ENCODE measurements around the gene ZNF362. TPM values are rescaled to one million over a fixed set of nuclear protein-coding genes. Genes with fewer than 3 reads are reported as not detected.

The ZNF362 gene
- total RNA-seq, 1 donor from 2014 or later = 14.6 TPM

DNA sequence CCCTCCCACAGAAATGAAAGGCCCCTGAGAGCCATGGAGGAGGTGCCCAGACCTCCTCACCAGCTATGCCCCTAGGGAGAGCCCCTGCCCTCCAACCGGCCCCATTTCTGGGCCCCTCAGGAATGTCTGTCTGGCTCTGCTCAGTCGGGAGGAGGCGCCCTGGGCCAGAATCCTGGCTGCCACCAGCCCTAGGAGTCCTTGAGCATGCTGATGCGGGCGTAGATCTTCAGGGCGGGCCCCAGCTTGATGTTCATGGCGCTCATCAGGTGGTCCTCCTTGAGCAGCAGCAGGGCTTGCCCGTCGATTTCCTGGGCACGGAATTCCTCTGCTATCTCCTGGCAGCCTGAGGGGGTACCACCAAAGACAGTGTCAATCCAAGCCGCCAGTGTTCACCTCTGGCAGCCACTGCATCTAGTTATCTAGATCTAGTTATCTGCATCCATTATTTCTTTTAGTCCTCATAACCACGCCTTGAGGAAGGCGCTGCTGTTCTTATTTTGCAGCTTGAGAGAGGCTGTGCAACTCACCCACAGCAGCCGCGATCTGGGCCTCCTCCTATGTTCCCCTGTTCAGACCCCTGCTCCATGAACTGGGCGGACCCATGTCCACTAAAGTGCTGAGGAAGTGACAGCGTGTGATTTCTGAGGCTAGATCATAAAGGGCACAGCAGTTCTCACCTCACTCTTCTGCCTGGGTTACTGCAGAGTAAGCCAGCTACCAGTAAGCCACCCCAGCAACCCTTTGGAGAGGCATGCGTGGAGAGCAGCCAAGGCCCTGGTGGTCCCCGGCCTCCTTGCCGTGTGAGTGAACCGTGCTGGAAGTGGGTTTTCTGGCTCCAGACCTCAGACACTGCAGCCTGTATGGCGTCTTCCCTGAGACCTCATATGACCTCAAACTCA, 68.6 kb downstream of the ZNF362 start:
- Mint-ChIP-seq H3K4me1 (ENCODE audit: low read depth) (no peaks in the 10 kb centered on the region), H3K9me3 (no peaks in the 10 kb centered on the region), H3K27ac (no peak overlapping the region), H3K36me3 (ENCODE audit: low read depth) (peaks cover 37% of the 10 kb centered on the region), H3K27me3 (ENCODE audit: insufficient read depth) (no peaks in the 10 kb centered on the region), H3K4me3 (no peak overlapping the region)
- DNase-seq (ENCODE audit: low spot score) = no peak
- intact Hi-C loops (cut with micrococcal nuclease) = no loop called here

DNA sequence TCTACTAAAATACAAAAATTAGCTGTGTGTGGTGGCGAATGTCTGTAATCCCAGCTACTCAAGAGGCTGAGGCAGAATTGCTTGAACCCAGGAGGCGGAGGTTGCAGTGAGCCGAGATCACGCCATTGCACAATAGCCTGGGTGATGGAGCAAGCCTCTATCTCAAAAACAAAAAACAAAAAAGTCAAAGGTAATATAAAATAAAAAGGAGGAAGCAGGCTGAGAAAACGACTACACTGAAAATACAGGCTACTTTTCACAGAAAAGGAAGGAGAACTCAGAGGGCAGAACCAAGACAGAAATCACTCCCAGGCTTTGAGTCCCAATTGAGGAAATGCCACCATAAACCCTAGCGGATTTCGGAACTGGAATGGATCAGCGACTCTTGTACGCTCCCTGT, 70.5 kb downstream of the ZNF362 start:
- Mint-ChIP-seq H3K4me1 (ENCODE audit: low read depth) (no peaks in the 10 kb centered on the region), H3K27ac (no peak overlapping the region), H3K27me3 (ENCODE audit: insufficient read depth) (no peaks in the 10 kb centered on the region), H3K4me3 (no peak overlapping the region), H3K36me3 (ENCODE audit: low read depth) (peaks cover 45% of the 10 kb centered on the region), H3K9me3 (no peaks in the 10 kb centered on the region)
- intact Hi-C loops (cut with micrococcal nuclease) = no loop called here
- DNase-seq (ENCODE audit: low spot score) = no peak

DNA sequence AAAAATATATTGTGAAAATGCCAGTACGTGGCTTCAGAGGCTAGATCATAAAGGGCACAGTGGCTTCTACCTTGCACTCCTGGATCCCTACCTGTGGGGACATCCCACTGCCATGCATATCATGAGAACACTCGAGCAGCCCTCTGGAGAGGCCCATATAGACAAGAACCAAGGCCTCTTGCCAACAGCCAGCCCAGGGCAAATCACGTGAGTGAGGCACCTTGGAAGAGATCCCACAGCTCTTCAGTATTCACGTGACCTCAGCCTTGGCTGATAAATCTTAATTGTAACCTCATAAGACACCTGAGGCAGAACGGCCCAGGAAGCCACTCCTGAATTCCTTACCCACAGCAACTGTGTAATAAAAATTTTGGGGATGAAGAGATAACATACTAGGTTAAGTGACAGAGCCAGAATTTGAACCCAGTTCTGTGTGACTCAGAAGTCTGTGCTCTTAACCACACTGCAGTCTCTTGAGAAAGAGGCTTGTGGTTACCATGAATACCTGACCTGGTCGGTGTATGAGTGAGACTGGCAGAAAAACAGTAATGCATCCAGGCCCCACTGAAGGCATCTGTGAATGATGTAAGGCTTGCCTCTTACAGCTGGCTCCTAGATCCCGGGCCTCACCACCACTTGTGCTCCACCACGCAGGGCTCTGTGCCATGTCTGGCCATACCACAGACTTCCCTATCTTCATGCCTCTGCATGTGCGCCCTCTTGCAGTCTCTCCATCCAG, 71.5 kb downstream of the ZNF362 start:
- intact Hi-C loops (cut with micrococcal nuclease) = no loop called here
- no peak overlapping the region for H3K27ac Mint-ChIP-seq
- no peaks in the 10 kb centered on the region for H3K27me3 Mint-ChIP-seq (ENCODE audit: insufficient read depth)
- DNase-seq (ENCODE audit: low spot score) = no peak
- H3K36me3 Mint-ChIP-seq (ENCODE audit: low read depth) = peaks cover 49% of the 10 kb centered on the region
- H3K9me3 Mint-ChIP-seq = no peaks in the 10 kb centered on the region
- H3K4me1 Mint-ChIP-seq (ENCODE audit: low read depth) = no peaks in the 10 kb centered on the region
- no peak overlapping the region for H3K4me3 Mint-ChIP-seq

DNA sequence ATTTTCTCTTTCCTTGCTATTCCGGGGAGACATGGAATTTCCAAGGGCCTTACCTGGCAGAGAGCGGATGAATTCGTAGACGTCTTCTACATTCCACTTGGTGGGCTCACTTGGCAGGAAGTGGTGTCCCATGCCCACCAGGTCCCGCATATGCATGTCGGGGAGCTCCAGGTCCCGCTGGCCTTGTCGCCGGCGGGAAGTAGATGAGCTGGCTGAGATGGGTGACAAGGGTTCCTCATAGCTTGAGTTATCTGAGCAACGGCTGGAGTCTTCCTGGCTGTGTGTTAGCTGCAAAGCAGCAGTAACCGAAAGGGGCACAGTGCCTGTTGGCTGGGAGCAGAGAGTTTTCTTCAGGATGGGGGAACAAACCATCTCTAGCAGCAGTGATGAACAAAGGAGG, 72.5 kb downstream of the ZNF362 start:
- H3K9me3 Mint-ChIP-seq = no peaks in the 10 kb centered on the region
- H3K4me1 Mint-ChIP-seq (ENCODE audit: low read depth) = no peaks in the 10 kb centered on the region
- peaks cover 53% of the 10 kb centered on the region for H3K36me3 Mint-ChIP-seq (ENCODE audit: low read depth)
- intact Hi-C loops (cut with micrococcal nuclease) = no loop called here
- H3K27ac Mint-ChIP-seq = no peak overlapping the region
- no peak for DNase-seq (ENCODE audit: low spot score)
- H3K27me3 Mint-ChIP-seq (ENCODE audit: insufficient read depth) = no peaks in the 10 kb centered on the region
- H3K4me3 Mint-ChIP-seq = no peak overlapping the region

DNA sequence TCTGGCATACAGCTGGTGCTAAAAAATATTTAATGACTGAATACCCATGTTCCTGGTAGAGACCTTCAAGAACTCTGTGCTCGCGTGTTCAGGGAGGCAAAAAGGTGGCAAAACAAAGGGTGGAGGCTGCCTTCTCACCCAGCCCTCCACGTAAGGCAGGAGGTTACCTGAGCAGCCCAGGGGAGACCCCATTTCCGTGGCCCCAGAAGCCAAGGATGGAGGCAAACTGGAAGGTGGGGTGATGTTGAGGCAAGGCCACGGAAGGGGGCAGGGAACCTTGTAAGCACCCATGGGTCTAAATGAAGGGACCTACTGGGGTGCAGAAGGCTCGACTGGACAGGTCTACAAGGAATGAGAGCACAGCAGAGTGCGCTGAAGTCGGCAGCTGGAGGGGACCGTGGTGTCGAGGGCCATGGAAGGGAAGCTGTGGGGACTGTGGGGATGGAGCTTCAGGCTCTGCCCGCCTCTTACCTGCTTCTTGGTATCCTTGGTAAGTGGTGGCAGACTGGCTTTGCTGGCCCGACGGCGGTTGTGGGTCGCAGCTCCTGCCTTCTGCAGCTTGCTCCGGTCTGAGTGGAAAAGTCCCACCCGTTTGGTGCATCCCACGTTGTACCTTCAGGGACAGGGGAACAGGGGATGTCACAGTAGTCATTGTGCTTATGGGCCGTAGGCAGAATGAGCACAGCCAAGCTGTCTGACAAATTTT, 73.5 kb downstream of the ZNF362 start:
- Mint-ChIP-seq H3K36me3 (ENCODE audit: low read depth) (peaks cover 54% of the 10 kb centered on the region), H3K9me3 (no peaks in the 10 kb centered on the region), H3K27me3 (ENCODE audit: insufficient read depth) (no peaks in the 10 kb centered on the region), H3K4me1 (ENCODE audit: low read depth) (peaks cover under 1% of the 10 kb centered on the region), H3K27ac (no peak overlapping the region), H3K4me3 (no peak overlapping the region)
- no peak for DNase-seq (ENCODE audit: low spot score)
- intact Hi-C loops (cut with micrococcal nuclease) = no loop called here

DNA sequence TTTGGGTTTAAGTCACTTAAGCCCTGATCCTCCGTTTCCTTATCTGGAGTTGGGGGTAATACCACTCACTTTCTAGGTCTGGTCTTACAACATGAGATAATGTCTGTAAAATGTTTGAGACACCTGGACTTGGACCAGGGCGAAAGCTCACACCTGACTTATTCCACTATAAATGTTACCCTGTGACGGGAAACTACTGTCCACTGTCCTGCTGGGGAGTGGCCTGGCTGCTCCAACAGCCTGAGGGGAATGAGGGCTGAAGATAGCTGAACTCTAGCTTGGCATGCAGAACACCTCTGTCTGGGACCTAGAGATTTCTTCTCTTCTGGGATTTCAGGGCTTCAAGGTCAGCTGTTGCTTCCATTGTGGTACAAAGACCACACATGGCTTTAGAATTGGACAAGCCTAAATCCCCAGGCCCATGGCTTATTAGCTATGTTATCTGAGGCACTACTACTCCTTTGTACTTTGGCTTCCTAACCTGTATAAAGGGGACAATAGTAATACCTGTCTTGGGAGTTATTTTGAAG, 74.1 kb downstream of the ZNF362 start:
- no peaks in the 10 kb centered on the region for H3K27me3 Mint-ChIP-seq (ENCODE audit: insufficient read depth)
- no peaks in the 10 kb centered on the region for H3K9me3 Mint-ChIP-seq
- H3K36me3 Mint-ChIP-seq (ENCODE audit: low read depth) = peaks cover 50% of the 10 kb centered on the region
- H3K4me3 Mint-ChIP-seq = no peak overlapping the region
- DNase-seq (ENCODE audit: low spot score) = no peak
- intact Hi-C loops (cut with micrococcal nuclease) = no loop called here
- H3K27ac Mint-ChIP-seq = no peak overlapping the region
- peaks cover 7% of the 10 kb centered on the region for H3K4me1 Mint-ChIP-seq (ENCODE audit: low read depth)

DNA sequence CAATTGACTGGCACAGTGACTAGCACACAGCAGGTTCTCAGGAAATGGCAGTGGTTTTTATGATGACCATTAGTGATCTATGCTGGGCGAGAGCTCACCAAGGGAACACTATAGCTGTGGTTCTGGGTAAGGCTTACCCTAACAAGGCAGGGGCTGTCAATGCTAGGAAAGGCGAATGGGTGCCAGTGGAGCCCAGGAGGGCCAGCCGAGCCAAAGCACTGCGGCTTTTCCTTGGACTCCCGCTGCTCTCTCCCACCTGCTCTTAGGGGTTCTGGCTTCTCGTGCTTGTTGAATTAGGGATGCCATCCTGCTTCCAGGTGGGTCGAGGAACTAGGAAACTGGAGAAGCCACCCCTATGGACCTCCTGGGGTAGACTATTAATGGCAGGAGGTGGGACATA, 74.6 kb downstream of the ZNF362 start:
- H3K36me3 Mint-ChIP-seq (ENCODE audit: low read depth) = peaks cover 45% of the 10 kb centered on the region
- no peaks in the 10 kb centered on the region for H3K27me3 Mint-ChIP-seq (ENCODE audit: insufficient read depth)
- H3K27ac Mint-ChIP-seq = no peak overlapping the region
- no peak overlapping the region for H3K4me3 Mint-ChIP-seq
- peaks cover 7% of the 10 kb centered on the region for H3K4me1 Mint-ChIP-seq (ENCODE audit: low read depth)
- intact Hi-C loops (cut with micrococcal nuclease) = no loop called here
- DNase-seq (ENCODE audit: low spot score) = no peak
- no peaks in the 10 kb centered on the region for H3K9me3 Mint-ChIP-seq

DNA sequence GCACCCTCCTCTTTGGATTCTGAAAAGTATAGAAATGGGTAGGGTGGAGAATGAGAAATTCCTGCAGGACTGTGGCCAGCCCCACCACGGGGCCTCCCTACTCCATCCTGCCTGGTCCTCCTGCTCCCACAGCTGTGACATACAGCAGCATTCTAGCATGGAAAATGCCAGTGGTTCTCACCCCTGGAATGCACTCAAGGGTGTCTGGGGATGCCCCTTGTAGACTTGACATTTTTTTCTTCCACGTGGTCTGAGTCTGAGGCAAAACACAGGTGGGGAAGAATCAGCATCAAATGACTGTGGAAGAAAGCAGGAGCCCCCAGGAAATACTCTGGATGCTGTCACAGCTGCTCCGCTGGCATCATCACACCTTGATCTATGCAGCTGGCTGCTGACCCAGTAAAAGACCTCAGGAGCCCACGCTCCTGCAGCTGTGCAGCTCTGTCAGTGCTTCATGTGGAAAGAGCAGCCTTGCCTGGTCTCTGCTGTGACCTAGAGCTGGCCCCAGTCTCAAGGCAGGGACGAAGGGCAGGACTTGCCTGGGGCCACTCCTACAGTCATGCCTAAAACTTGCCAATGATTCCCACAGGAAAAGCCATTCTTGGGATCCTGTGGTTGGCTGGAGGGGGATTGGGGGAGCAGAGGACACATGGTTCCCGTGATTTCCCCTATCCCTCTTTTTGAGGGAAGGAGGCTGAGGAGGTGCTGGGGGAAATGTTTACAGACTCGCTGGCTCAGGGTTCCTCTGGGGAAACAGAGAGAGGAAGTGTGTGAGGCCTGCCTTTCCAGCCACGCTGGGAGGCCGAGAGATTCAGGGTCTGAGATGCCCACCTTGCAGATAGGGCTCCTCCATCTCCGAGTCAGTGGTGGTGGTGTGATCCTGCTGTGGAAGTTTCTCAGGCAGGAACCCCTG, 75.4 kb downstream of the ZNF362 start:
- DNase-seq (ENCODE audit: low spot score) = no peak
- Mint-ChIP-seq H3K36me3 (ENCODE audit: low read depth) (peaks cover 42% of the 10 kb centered on the region), H3K4me3 (no peak overlapping the region), H3K27me3 (ENCODE audit: insufficient read depth) (no peaks in the 10 kb centered on the region), H3K27ac (no peak overlapping the region), H3K4me1 (ENCODE audit: low read depth) (peaks cover 7% of the 10 kb centered on the region), H3K9me3 (no peaks in the 10 kb centered on the region)
- intact Hi-C loops (cut with micrococcal nuclease) = no loop called here

DNA sequence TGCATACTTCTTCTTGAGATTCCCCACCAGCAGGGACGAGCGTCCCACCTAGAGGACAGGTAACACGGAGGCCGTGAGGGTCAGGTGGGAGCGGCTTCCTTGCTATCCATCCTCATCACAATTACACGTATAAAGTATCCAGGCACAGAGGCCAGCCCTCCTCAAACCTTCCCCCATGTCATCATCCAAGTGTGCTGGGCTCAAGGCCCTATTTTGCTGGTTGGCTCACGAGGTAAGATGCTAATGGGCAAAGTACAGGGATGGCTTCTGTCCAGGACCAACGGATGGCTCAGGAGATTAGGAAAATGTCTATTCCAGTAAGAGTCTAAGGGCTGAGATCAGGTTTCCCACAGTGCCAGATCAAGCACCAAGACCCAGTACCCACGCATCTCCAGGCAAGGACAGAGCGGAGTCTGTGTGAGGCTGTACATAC, 76.1 kb downstream of the ZNF362 start:
- no peaks in the 10 kb centered on the region for H3K9me3 Mint-ChIP-seq
- no peaks in the 10 kb centered on the region for H3K27me3 Mint-ChIP-seq (ENCODE audit: insufficient read depth)
- DNase-seq (ENCODE audit: low spot score) = no peak
- peaks cover 7% of the 10 kb centered on the region for H3K4me1 Mint-ChIP-seq (ENCODE audit: low read depth)
- H3K4me3 Mint-ChIP-seq = no peak overlapping the region
- intact Hi-C loops (cut with micrococcal nuclease) = no loop called here
- H3K27ac Mint-ChIP-seq = no peak overlapping the region
- peaks cover 36% of the 10 kb centered on the region for H3K36me3 Mint-ChIP-seq (ENCODE audit: low read depth)

DNA sequence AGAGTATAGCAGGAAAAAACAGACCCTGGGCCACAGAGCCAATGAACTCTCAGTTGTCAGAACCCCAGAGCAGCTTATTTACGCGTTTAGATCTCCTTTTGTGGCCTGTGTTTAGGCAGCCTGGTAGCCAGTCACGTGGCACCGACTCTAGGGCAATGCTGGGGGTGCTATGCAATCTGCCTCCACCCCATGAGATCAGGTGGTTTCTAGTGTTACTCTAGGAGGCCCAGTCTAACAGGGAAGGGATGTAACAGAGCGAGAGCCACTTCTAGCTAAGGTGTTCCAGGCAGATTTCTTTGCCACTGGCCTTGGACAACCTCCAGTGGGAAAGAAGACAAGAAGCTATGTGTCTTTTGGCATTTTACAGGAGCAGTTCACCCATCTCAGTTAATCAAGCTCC, 76.6 kb downstream of the ZNF362 start:
- H3K9me3 Mint-ChIP-seq = no peaks in the 10 kb centered on the region
- intact Hi-C loops (cut with micrococcal nuclease) = no loop called here
- no peak overlapping the region for H3K27ac Mint-ChIP-seq
- no peaks in the 10 kb centered on the region for H3K27me3 Mint-ChIP-seq (ENCODE audit: insufficient read depth)
- peaks cover 36% of the 10 kb centered on the region for H3K36me3 Mint-ChIP-seq (ENCODE audit: low read depth)
- H3K4me1 Mint-ChIP-seq (ENCODE audit: low read depth) = peaks cover 10% of the 10 kb centered on the region
- H3K4me3 Mint-ChIP-seq = no peak overlapping the region
- DNase-seq (ENCODE audit: low spot score) = no peak

DNA sequence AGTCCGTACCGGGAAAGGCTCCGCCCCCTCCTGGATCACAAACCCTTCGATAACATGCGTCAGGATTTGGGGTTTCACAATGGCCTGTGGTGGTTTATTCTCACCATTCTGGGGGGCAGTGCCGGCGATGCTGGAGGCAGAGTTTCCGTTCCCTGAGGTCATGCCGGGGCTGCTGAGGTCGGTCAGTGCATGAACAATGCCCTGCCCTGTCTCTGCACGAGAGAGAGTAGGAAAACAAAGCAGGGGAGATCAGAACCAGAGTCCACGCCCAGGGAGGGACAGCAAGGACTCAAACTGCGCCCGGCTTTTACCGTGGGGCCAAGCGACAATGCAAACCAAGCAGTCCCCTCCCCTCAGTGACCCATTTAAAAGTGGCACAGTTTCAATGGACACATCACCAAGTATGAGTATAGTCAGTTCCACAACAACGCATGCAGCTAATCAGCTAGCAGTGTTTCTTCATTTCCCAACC, 77.8 kb downstream of the ZNF362 start:
- peaks cover 13% of the 10 kb centered on the region for H3K4me1 Mint-ChIP-seq (ENCODE audit: low read depth)
- DNase-seq (ENCODE audit: low spot score) = no peak
- H3K4me3 Mint-ChIP-seq = no peak overlapping the region
- H3K27me3 Mint-ChIP-seq (ENCODE audit: insufficient read depth) = no peaks in the 10 kb centered on the region
- intact Hi-C loops (cut with micrococcal nuclease) = no loop called here
- no peak overlapping the region for H3K27ac Mint-ChIP-seq
- H3K9me3 Mint-ChIP-seq = no peaks in the 10 kb centered on the region
- H3K36me3 Mint-ChIP-seq (ENCODE audit: low read depth) = peaks cover 27% of the 10 kb centered on the region

DNA sequence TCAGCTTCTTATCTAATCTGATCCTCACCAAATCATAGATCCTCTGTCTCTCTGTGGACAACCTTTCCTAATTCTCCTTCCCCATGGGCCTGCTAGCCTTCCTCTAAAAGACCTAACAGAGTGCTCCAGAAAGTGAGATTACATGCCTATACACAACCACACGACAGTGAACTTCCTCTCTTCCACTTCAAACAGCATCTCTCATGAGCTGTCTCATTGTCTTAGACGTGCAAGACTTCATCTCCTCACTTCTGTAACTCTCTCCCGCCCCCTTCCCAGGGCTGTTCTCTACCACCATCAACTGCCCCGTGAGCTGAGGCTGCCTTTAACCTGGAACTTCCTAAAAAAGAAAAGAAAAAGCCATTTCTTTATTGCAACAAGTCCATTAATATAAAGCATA, 78.7 kb downstream of the ZNF362 start:
- Mint-ChIP-seq H3K9me3 (no peaks in the 10 kb centered on the region), H3K4me3 (no peak overlapping the region), H3K4me1 (ENCODE audit: low read depth) (peaks cover 13% of the 10 kb centered on the region), H3K27me3 (ENCODE audit: insufficient read depth) (no peaks in the 10 kb centered on the region), H3K36me3 (ENCODE audit: low read depth) (peaks cover 20% of the 10 kb centered on the region), H3K27ac (no peak overlapping the region)
- no peak for DNase-seq (ENCODE audit: low spot score)
- intact Hi-C loops (cut with micrococcal nuclease) = no loop called here

Data from activated T-helper 1 cell treated with anti-CD3 and anti-CD28 coated beads, Interleukin-12 subunit alpha, Interleukin-12 subunit beta, Interleukin-2, Interleukin-4 antibody, amounts not matched to agents 30 ng/mL and 10 ng/mL and 1 ng/mL, durations not matched to agents 14 hours and 24 hours and 36 hours (primary cell).